Lower lobe of right lung (tissue), 2 donors: Measurements from ENCODE around the gene SHROOM1. TPM values are rescaled to one million over a fixed set of nuclear protein-coding genes. Genes with fewer than 3 reads are reported as not detected.
A peak's percentile ranks its signal among the peaks of the same experiment; 100 is the strongest.

Source experiments
- ATAC-seq, 2 donors: fragments of 200-7000 bp; cut with Tn5 transposase; one replicate each; pipeline ENCODE4 v1.9.1; 2020 to 2022; ENCODE audit warnings: mild to moderate bottlenecking in 2 of 2, moderate library complexity in 2 of 2
- DNase-seq: peaks from one replicate; pipeline ENCODE4 v3.0.0-alpha.2; 2020
- H3K27ac ChIP-seq: fragments of 200-600 bp; one replicate; pipeline ENCODE4 v1.8.0; 2022
- H3K27me3 ChIP-seq: fragments of 200-600 bp; one replicate; pipeline ENCODE4 v1.8.0; 2022; ENCODE audit warnings: low read depth
- H3K36me3 ChIP-seq: fragments of 200-600 bp; one replicate; pipeline ENCODE4 v1.8.0; 2022; ENCODE audit warnings: mild to moderate bottlenecking
- H3K4me1 ChIP-seq: fragments of 200-600 bp; one replicate; pipeline ENCODE4 v1.8.0; 2022
- H3K4me3 ChIP-seq: fragments of 200-600 bp; one replicate; pipeline ENCODE4 v1.8.0; 2022; ENCODE audit warnings: mild to moderate bottlenecking
- H3K9me3 ChIP-seq: fragments of 200-600 bp; one replicate; pipeline ENCODE4 v1.8.0; 2022
- intact Hi-C: fragments of 100-400 bp; cut with DNase I; formaldehyde crosslinking; loops from one replicate; pipeline ENCODE4 v1.11.0; 2022
- total RNA-seq: library from RNA; stranded (reverse); fragmentation: NEBNext Ultra II Directional; extraction: Animal tissue kit (Norgen Biotek cat#: 25700); gene quantifications from one replicate; pipeline ENCODE4 v1.2.1, GENCODE V29; 2021
- TF ChIP-seq, protein P1 (sequence below): fragments of 200-600 bp; IDR thresholded peaks from one replicate; pipeline ENCODE4 v1.8.0; 2022; ENCODE audit warnings: antibody characterized with exemption, mild to moderate bottlenecking
- donor health status: DM: no; HTN: yes; CAD: no; lungs with severe emphysema.

The SHROOM1 gene
- total RNA-seq, 1 donor from 2014 or later = 17.3 TPM

DNA sequence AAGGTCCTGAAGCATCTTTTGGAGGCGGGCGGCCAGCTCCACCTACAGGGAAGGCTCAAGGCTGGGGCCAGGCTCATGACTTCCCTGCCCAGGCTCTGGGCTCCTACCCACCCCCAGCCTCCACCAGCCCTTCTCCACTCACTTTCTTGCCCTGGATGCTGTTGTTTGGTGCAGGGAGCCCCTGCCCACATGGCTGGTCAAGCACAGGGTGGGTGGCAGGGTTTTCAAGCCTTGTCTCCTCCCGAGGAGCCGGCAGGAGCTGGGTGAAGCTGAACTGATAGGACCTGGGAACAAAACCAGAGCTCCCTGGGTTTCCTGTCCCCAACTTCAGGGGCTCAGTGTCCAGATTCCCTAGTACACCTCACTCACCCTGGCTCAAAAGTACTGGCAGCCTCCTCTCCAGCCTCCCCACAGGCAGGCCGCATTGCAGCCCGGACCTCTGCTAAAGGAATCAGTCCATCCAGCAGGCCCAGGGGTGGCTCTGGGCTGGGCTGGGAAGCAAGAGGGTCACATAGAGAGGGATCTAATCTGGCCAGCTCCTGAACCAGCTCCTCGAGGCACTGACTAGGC lies 6.9 kb downstream of the SHROOM1 start:
- TF ChIP-seq, protein P1, sequence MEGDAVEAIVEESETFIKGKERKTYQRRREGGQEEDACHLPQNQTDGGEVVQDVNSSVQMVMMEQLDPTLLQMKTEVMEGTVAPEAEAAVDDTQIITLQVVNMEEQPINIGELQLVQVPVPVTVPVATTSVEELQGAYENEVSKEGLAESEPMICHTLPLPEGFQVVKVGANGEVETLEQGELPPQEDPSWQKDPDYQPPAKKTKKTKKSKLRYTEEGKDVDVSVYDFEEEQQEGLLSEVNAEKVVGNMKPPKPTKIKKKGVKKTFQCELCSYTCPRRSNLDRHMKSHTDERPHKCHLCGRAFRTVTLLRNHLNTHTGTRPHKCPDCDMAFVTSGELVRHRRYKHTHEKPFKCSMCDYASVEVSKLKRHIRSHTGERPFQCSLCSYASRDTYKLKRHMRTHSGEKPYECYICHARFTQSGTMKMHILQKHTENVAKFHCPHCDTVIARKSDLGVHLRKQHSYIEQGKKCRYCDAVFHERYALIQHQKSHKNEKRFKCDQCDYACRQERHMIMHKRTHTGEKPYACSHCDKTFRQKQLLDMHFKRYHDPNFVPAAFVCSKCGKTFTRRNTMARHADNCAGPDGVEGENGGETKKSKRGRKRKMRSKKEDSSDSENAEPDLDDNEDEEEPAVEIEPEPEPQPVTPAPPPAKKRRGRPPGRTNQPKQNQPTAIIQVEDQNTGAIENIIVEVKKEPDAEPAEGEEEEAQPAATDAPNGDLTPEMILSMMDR = no peak
- H3K4me3 ChIP-seq = peak overlapping the region; percentile 5
- H3K27me3 ChIP-seq = peaks cover 9% of the 10 kb centered on the region
- peaks cover 24% of the 10 kb centered on the region for H3K36me3 ChIP-seq
- H3K27ac ChIP-seq = no peak overlapping the region
- intact Hi-C loops = no loop called here
- H3K9me3 ChIP-seq = no peaks in the 10 kb centered on the region
- ATAC-seq = no peak
- no peak for DNase-seq
- H3K4me1 ChIP-seq = peaks cover 35% of the 10 kb centered on the region

DNA sequence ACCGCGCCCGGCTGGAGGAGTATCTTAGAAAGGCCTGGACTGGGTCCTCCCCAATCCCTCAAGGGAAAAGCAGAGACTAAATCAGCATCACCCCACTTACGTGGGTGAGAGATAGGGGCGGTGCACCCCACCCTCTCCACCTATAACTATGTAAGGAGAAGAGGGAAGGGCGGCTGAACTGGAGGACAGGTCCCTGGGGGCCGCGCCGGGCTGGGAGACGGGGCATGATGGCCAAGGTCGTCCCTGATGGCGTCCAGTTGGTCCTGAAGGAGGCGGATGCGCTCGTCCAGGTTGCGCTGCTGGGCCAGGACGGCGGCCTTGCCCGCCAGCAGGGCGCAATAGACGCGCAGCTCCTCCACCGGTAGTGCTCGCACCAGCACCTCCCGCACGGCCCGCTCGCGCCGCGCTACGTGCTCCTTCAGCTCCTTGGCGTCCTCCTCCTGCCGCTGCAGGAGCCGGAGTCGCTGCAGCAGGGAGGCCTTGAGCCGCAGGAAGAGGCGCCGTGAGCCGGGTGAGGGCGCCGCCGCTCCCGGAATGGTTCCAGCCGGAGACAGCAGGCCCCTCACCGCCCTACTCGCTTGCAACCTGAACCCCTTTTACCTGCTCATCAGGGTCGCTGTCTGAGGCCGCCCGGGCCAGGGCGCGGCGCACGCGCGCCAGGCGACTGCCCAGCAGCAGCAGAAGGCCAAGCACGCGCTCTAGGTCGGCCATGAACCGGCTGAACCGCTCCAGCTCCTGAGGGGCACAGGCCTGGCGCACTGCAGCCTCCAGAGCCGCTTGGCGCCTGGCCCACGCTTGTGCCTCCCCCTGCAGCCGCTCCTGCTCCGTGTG lies 7.6 kb downstream of the SHROOM1 start:
- TF ChIP-seq, protein P1 = no peak
- intact Hi-C loops = no loop called here
- ATAC-seq = peak; percentile 25 to 45

DNA sequence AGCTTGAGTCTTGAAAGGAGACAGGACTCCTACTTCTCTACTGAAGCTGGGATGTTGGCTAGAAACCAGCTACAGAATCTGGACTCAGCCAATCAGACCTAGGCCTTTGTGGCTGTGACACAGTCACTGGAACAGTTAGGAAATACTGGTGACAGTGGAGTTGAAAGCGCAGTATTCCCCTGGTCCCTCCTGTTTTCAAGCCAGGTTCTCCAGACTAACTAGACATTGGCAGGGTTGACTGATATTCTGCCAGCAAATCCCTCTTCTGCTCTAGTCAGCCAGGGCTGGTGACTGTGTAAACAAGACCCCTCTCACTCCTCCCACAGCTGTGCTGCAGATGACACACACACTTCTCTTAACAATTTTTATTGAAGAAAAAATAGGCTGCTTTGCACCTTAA lies 8.7 kb downstream of the SHROOM1 start:
- peaks cover 9% of the 10 kb centered on the region for H3K27me3 ChIP-seq

More for the DNA sequence above, 7.6 kb downstream of the SHROOM1 start:
- no peak overlapping the region for H3K27ac ChIP-seq
- peak overlapping the region; percentile 5 for H3K4me3 ChIP-seq
- peaks cover 24% of the 10 kb centered on the region for H3K36me3 ChIP-seq
- peaks cover 33% of the 10 kb centered on the region for H3K4me1 ChIP-seq
- peaks cover 9% of the 10 kb centered on the region for H3K27me3 ChIP-seq
- H3K9me3 ChIP-seq = no peaks in the 10 kb centered on the region
- DNase-seq = peak; percentile 51

GRCh38 chr5:132821350-132821749 lies 9.1 kb downstream of the SHROOM1 start:
- Histone ChIP-seq H3K27me3 (peaks cover 9% of the 10 kb centered on the region), H3K9me3 (no peaks in the 10 kb centered on the region), H3K36me3 (peaks cover 24% of the 10 kb centered on the region), H3K4me1 (peaks cover 18% of the 10 kb centered on the region), H3K27ac (no peak overlapping the region), H3K4me3 (no peak overlapping the region)
- intact Hi-C loops = no loop called here
- no peak for DNase-seq
- no peak for ATAC-seq
- TF ChIP-seq, protein P1 = no peak

More for the DNA sequence above, 8.7 kb downstream of the SHROOM1 start:
- H3K9me3 ChIP-seq = no peaks in the 10 kb centered on the region
- TF ChIP-seq, protein P1 = no peak
- peaks cover 24% of the 10 kb centered on the region for H3K36me3 ChIP-seq
- no peak overlapping the region for H3K4me3 ChIP-seq
- intact Hi-C loops = no loop called here
- H3K27ac ChIP-seq = no peak overlapping the region
- DNase-seq = no peak
- peaks cover 22% of the 10 kb centered on the region for H3K4me1 ChIP-seq
- no peak for ATAC-seq

DNA sequence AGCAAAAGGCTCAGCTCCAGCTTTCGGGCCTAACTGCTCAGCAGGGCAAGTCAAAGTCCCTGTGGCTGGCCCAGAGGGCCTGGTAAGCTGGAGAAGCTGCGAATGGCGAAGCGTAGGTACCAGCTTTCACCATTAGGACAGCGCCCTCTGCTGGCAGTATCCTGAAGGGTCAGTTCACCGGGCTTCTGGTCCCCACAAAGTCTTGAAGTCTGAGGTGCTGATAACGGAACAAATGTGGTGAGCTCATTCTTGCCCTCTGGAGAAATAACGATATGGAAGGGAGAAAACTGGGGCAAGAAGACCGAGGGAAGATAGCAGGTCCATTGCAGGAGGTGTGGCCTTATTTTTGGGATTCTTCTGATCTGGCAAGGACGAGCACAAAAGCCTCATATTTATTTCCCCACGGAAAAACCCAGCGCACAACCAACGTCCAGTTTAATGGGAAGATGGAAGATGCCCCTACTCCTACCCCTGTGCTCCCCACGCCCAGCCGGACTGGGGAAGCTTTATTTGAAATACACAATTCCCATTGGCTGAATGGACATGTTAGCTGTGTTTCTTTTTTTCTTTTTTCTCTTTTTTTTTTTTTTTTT lies 10.2 kb downstream of the SHROOM1 start:
- H3K27me3 ChIP-seq = peaks cover 9% of the 10 kb centered on the region
- ATAC-seq (peak; percentile 91 to 92), DNase-seq (peak; percentile 93)
- no peak overlapping the region for H3K4me3 ChIP-seq
- intact Hi-C loops = no loop called here
- no peak overlapping the region for H3K27ac ChIP-seq
- peaks cover 10% of the 10 kb centered on the region for H3K4me1 ChIP-seq
- H3K9me3 ChIP-seq = no peaks in the 10 kb centered on the region
- H3K36me3 ChIP-seq = peaks cover 19% of the 10 kb centered on the region
- TF ChIP-seq, protein P1 = peak; percentile 95
